ENCODE data around the gene AP4S1. TPM values are rescaled to one million over a fixed set of nuclear protein-coding genes. Genes with fewer than 3 reads are reported as not detected.

The AP4S1 gene
- total and polyA plus RNA-seq, 2 of the 8 experiments (the other 6 are each of a cell fraction or from before 2014, with no cell fraction given), result 2.8 to 9.9 TPM

DNA sequence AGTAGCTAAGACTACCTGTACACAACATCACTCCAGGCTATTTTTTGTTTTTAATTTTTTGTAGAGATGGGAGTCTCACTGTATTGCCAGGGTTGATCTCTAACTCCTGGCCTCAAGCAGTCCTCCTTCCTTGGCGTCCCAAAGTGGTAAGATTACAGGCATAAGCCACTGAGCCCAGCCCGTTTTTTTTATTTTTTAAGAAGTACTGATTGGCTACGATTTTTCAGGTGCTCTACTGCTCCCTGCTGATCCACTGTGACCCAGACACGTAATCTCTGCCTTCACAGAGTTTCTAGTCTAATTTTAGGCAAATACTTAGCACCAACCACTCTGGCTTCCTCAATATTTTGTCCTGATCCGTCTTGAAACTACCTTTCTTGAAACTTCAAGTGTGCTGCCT lies 5.0 kb downstream of the AP4S1 start:
- H4K91ac ChIP-seq (replicated peaks; ENCODE audit: insufficient read length, low read length), result no peak overlapping the region
- no peak overlapping the region for H4K8ac ChIP-seq (ENCODE audit: extremely low read depth, insufficient read depth, low read length)
- WGBS, 2 experiments (ENCODE audit: extremely low coverage in 1 of 2, insufficient coverage in 1 of 2, insufficient read length in 1 of 2, insufficient replicate concordance in 2 of 2, low coverage in 1 of 2, low lambda C conversion rate in 2 of 2, missing lambda C conversion rate in 1 of 2), result 81% methylated on average over 5 of the region's 5 CpGs; no CpG with 5 or more reads in 1 of the 2 experiments
- no peak overlapping the region for H2BK12ac ChIP-seq (ENCODE audit: low read depth, low read length)
- no peak overlapping the region for H3K4me3 ChIP-seq (ENCODE audit: extremely low read depth in 1 of 4, insufficient read depth in 2 of 4, low read depth in 3 of 4, low read length in 4 of 4)
- H3K9me3 ChIP-seq (ENCODE audit: insufficient read depth in 2 of 2, low read depth in 1 of 2, low read length in 1 of 2), result no peaks in the 10 kb centered on the region
- no peak overlapping the region for H4K5ac ChIP-seq (ENCODE audit: insufficient read length, low read depth, low read length)
- peaks cover 6% of the 10 kb centered on the region for H3K23me2 ChIP-seq (ENCODE audit: low read depth, low read length)
- no peak overlapping the region for H2BK120ac ChIP-seq (replicated peaks; ENCODE audit: low read depth, low read length)
- no peak overlapping the region for H2AFZ ChIP-seq (ENCODE audit: low read length)
- no peaks in the 10 kb centered on the region; a peak in 2 of 7 replicates for H3K4me1 ChIP-seq (replicated peaks in 1 of 4; ENCODE audit: control insufficient read depth in 3 of 4, insufficient read depth in 4 of 4, low read length in 3 of 4)
- no peak overlapping the region for H3K14ac ChIP-seq (ENCODE audit: insufficient read length)
- H3K36me3 ChIP-seq (ENCODE audit: control insufficient read depth in 2 of 4, insufficient read depth in 4 of 4, low read length in 3 of 4), result no peaks in the 10 kb centered on the region
- no peak overlapping the region for H2BK5ac ChIP-seq (ENCODE audit: low read depth, low read length)
- H3K9ac ChIP-seq (replicated peaks in 1 of 4; ENCODE audit: extremely low read depth in 1 of 4, low read depth in 3 of 4, low read length in 3 of 4), result no peak overlapping the region
- POLR2A ChIA-PET (ENCODE audit: partially characterized antibody), result no interaction called here
- no peak overlapping the region for H3K56ac ChIP-seq (replicated peaks; ENCODE audit: insufficient read length, low read depth, low read length)
- no peak overlapping the region for H2BK20ac ChIP-seq (ENCODE audit: low read length)
- no peak for TF ChIP-seq RAD21 (IDR thresholded peaks at IDR 0.05 in 1 of 2, conservative IDR thresholded peaks at IDR 0.05 in 1 of 2; ENCODE audit: low read depth in 2 of 2, low read length in 2 of 2)
- no peak for TF ChIP-seq GABPA (IDR thresholded peaks at IDR 0.05; ENCODE audit: borderline replicate concordance, insufficient read depth, low read length)
- no peak for TF ChIP-seq TEAD4 (IDR thresholded peaks at IDR 0.05; ENCODE audit: low read depth, low read length)
- TF ChIP-seq CEBPB (IDR thresholded peaks at IDR 0.05; ENCODE audit: low read depth, low read length), result no peak
- no peak for TF ChIP-seq RBBP5 (IDR thresholded peaks at IDR 0.05; ENCODE audit: borderline replicate concordance, low read depth, low read length)
- TF ChIP-seq BCL11A (IDR thresholded peaks at IDR 0.05; ENCODE audit: low read depth in 2 of 2, low read length in 2 of 2), result no peak
- no peak for TF ChIP-seq CBX8 (IDR thresholded peaks at IDR 0.05; ENCODE audit: borderline replicate concordance, low read depth, low read length)
- H2AK5ac ChIP-seq (ENCODE audit: low read depth, low read length), result no peak overlapping the region
- H3K79me2 ChIP-seq (ENCODE audit: control insufficient read depth in 1 of 2, insufficient read depth in 2 of 2, low read length in 2 of 2), result peaks cover 0 to 37% of the 10 kb centered on the region in 2 experiments; a peak in 2 of 4 replicates
- no peaks in the 10 kb centered on the region for H4K20me1 ChIP-seq (replicated peaks in 1 of 2; ENCODE audit: control insufficient read depth in 1 of 2, insufficient read depth in 2 of 2, low read length in 2 of 2)
- no peaks in the 10 kb centered on the region for H3K27me3 ChIP-seq (replicated peaks in 1 of 4; ENCODE audit: control insufficient read depth in 3 of 4, extremely low read depth in 1 of 4, insufficient read depth in 3 of 4, low read length in 3 of 4)
- H2BK15ac ChIP-seq (ENCODE audit: low read length), result no peak overlapping the region
- no peak overlapping the region for H3K27ac ChIP-seq (ENCODE audit: low read depth, low read length)
- no peak overlapping the region for H3K4me2 ChIP-seq (ENCODE audit: insufficient read depth in 1 of 2, low read depth in 2 of 2, low read length in 2 of 2)
- H3K23ac ChIP-seq (ENCODE audit: insufficient read length), result no peak overlapping the region
- H3K18ac ChIP-seq (ENCODE audit: extremely low read depth, low read length), result no peak overlapping the region
- no peaks in the 10 kb centered on the region; the same call in 1 of the 2 replicates for H3K79me1 ChIP-seq (ENCODE audit: low read depth, low read length)
- no peak overlapping the region for H3K4ac ChIP-seq (replicated peaks; ENCODE audit: insufficient read length, low read depth, low read length)
- FAIRE-seq, result no peak
- no peak for DNase-seq (ENCODE audit: low read depth in 1 of 2, low spot score in 2 of 2)
- CTCF ChIA-PET (ENCODE audit: partially characterized antibody), result interaction anchor here (0.9 to 1.2 kb wide), 2 partner anchors 26 to 50 kb away, joined by 3 to 7 read pairs; no protein-coding TSS in a partner anchor
